Glomerular visceral epithelial cell (primary cell): ENCODE results near the gene LMCD1.

ENCODE experiments used
- DNase-seq: peaks from one replicate; pipeline ENCODE4 v3.0.0-alpha.2; 2016; ENCODE audit errors: extremely low spot score

Gene LMCD1

GRCh38 chr3:8484409-8485140 lies 17.0 kb upstream of the LMCD1 start:
- DNase-seq, result no peak

GRCh38 chr3:8485141-8485870 lies 16.3 kb upstream of the LMCD1 start:
- no peak for DNase-seq

- DNase-seq, result no peak
These were observed 15.7 kb upstream of the LMCD1 start for GRCh38 chr3:8485943-8486342.

- DNase-seq, result no peak
These were observed 15.2 kb upstream of the LMCD1 start for GRCh38 chr3:8486434-8486833.

- no peak for DNase-seq
These were observed 14.7 kb upstream of the LMCD1 start for GRCh38 chr3:8486936-8487335.

- DNase-seq, result no peak
These were observed 13.2 kb upstream of the LMCD1 start for GRCh38 chr3:8488411-8488810.

- DNase-seq, result no peak
These were observed 12.7 kb upstream of the LMCD1 start for GRCh38 chr3:8488877-8489276.

- DNase-seq, result no peak
These were observed 12.3 kb upstream of the LMCD1 start for GRCh38 chr3:8489278-8489792.

GRCh38 chr3:8490079-8490552 lies 11.5 kb upstream of the LMCD1 start:
- peak; percentile 92 for DNase-seq

GRCh38 chr3:8491271-8492144 lies 10.1 kb upstream of the LMCD1 start:
- no peak for DNase-seq

- DNase-seq, result no peak
These were observed 8.7 kb upstream of the LMCD1 start for GRCh38 chr3:8492744-8493511.

- DNase-seq, result no peak
These were observed 7.9 kb upstream of the LMCD1 start for GRCh38 chr3:8493744-8494143.

- DNase-seq, result no peak
These were observed 7.3 kb upstream of the LMCD1 start for GRCh38 chr3:8494327-8494726.

- peak; percentile 94 for DNase-seq
These were observed 4.0 kb upstream of the LMCD1 start for GRCh38 chr3:8497582-8497981.

- peak; percentile 56 for DNase-seq
These were observed 2.4 kb upstream of the LMCD1 start for GRCh38 chr3:8499181-8499611.

- peak; percentile 73 for DNase-seq
These were observed 1.2 kb upstream of the LMCD1 start for GRCh38 chr3:8500319-8500988.

GRCh38 chr3:8500989-8501370 lies 643 bp upstream of the LMCD1 start:
- no peak for DNase-seq

GRCh38 chr3:8503461-8503860 lies 1.8 kb downstream of the LMCD1 start:
- DNase-seq, result peak; percentile 65

- DNase-seq, result no peak
These were observed 2.4 kb downstream of the LMCD1 start for GRCh38 chr3:8503871-8504610.

- DNase-seq, result no peak
These were observed 3.0 kb downstream of the LMCD1 start for GRCh38 chr3:8504611-8504973.
